WTC11 (cell line): ENCODE measurements around the gene DISP2. TPM values are rescaled to one million over a fixed set of nuclear protein-coding genes. Genes with fewer than 3 reads are reported as not detected.

Source experiments
- ATAC-seq: fragments of 200-7000 bp; cut with Tn5 transposase; 2 replicates; pipeline ENCODE4 v1.10.0; 2021; ENCODE audit warnings: mild to moderate bottlenecking, moderate library complexity
- CTCF ChIA-PET: fragments of 300-600 bp; sonication (Branson Sonifier 250); formaldehyde crosslinking; loops from one replicate; lab custom pipeline; 2021; ENCODE audit warnings: antibody characterized with exemption; lab: Charles Lee
- POLR2A ChIA-PET: fragments of 350-600 bp; sonication (Branson Sonifier 250); formaldehyde crosslinking; loops from one replicate; lab custom pipeline; 2021; ENCODE audit warnings: antibody characterized with exemption; lab: Charles Lee
- DNase-seq: peaks from one replicate; pipeline ENCODE4 v3.0.0; 2021; ENCODE audit warnings: low spot score
- H3K27ac Mint-ChIP-seq: 2 replicates; pipeline ENCODE4 v1.8.0; 2021; ENCODE audit warnings: mixed read lengths
- H3K27me3 Mint-ChIP-seq: 2 replicates; pipeline ENCODE4 v1.8.0; 2021; ENCODE audit warnings: low read depth, mild to moderate bottlenecking, moderate library complexity, mixed read lengths
- H3K36me3 Mint-ChIP-seq: 2 replicates; pipeline ENCODE4 v1.8.0; 2021; ENCODE audit warnings: mixed read lengths
- H3K4me1 Mint-ChIP-seq: 2 replicates; pipeline ENCODE4 v1.8.0; 2022; ENCODE audit warnings: mixed read lengths
- H3K4me3 Mint-ChIP-seq: 2 replicates; pipeline ENCODE4 v1.8.0; 2021; ENCODE audit warnings: mild to moderate bottlenecking, moderate library complexity, mixed read lengths
- H3K9me3 Mint-ChIP-seq: 2 replicates; pipeline ENCODE4 v1.8.0; 2021; ENCODE audit warnings: mixed read lengths
- CDX4 ChIP-seq: fragments of 250-450 bp; sonication (Bioruptor Pico); IDR thresholded peaks from 2 replicates; pipeline ENCODE4 v1.9.0; 2021; ENCODE audit warnings: moderate library complexity, mild to moderate bottlenecking, inconsistent platforms, borderline replicate concordance
- CREB1 ChIP-seq: sonication (generic); formaldehyde crosslinking; IDR thresholded peaks from 2 replicates; pipeline ENCODE4 v1.8.0; 2023; ENCODE audit warnings: mild to moderate bottlenecking, missing genetic modification reagents
- FOXP1 ChIP-seq: sonication (generic); formaldehyde crosslinking; IDR thresholded peaks from 2 replicates; pipeline ENCODE4 v1.8.0; 2022; ENCODE audit warnings: missing genetic modification reagents, mild to moderate bottlenecking, moderate library complexity, borderline replicate concordance
- IRF2 ChIP-seq: sonication (generic); formaldehyde crosslinking; IDR thresholded peaks from 2 replicates; pipeline ENCODE4 v1.8.0; 2022; ENCODE audit warnings: low read depth, missing genetic modification reagents, borderline replicate concordance
- JAZF1 ChIP-seq: fragments of 250-450 bp; sonication (Bioruptor Pico); IDR thresholded peaks from 2 replicates; pipeline ENCODE4 v1.9.0; 2021; ENCODE audit warnings: moderate library complexity, mild to moderate bottlenecking, inconsistent platforms
- MYBL2 ChIP-seq: sonication (generic); formaldehyde crosslinking; IDR thresholded peaks from 2 replicates; pipeline ENCODE4 v1.8.1; 2023; ENCODE audit warnings: mild to moderate bottlenecking, moderate library complexity, missing genetic modification reagents
- NFATC4 ChIP-seq: fragments of 250-450 bp; sonication (Bioruptor Pico); IDR thresholded peaks from 2 replicates; pipeline ENCODE4 v1.9.0; 2021; ENCODE audit warnings: mild to moderate bottlenecking
- NFE2L1 ChIP-seq: sonication (generic); formaldehyde crosslinking; IDR thresholded peaks from 2 replicates; pipeline ENCODE4 v1.8.1; 2023; ENCODE audit warnings: missing genetic modification reagents
- NFYB ChIP-seq: sonication (generic); formaldehyde crosslinking; conservative IDR thresholded peaks from 2 replicates; pipeline ENCODE4 v1.8.0; 2022; ENCODE audit warnings: low read depth, missing genetic modification reagents
- PRDM15 ChIP-seq: sonication (generic); formaldehyde crosslinking; IDR thresholded peaks from 2 replicates; pipeline ENCODE4 v1.8.0; 2022; ENCODE audit warnings: missing genetic modification reagents
- TCF7 ChIP-seq: sonication (generic); formaldehyde crosslinking; IDR thresholded peaks from 2 replicates; pipeline ENCODE4 v1.8.0; 2022; ENCODE audit warnings: mild to moderate bottlenecking, low read depth, missing genetic modification reagents, moderate library complexity
- ZMAT4 ChIP-seq: fragments of 250-450 bp; sonication (Bioruptor Pico); IDR thresholded peaks from 2 replicates; pipeline ENCODE4 v1.9.0; 2021; ENCODE audit warnings: mild to moderate bottlenecking
- ZNF423 ChIP-seq: fragments of 250-450 bp; sonication (Bioruptor Pico); IDR thresholded peaks from 2 replicates; pipeline ENCODE4 v2.1.2; 2022; ENCODE audit warnings: mild to moderate bottlenecking, moderate library complexity
- ZNF425 ChIP-seq: fragments of 250-450 bp; sonication (Bioruptor Pico); conservative IDR thresholded peaks from 2 replicates; pipeline ENCODE4 v1.9.0; 2021; ENCODE audit warnings: mild to moderate bottlenecking
- ZNF671 ChIP-seq: fragments of 250-450 bp; sonication (Bioruptor Pico); IDR thresholded peaks from 2 replicates; pipeline ENCODE4 v1.8.0; 2021; ENCODE audit warnings: mild to moderate bottlenecking
- ZSCAN18 ChIP-seq: fragments of 250-450 bp; sonication (Bioruptor Pico); IDR thresholded peaks from 2 replicates; pipeline ENCODE4 v2.1.2; 2022; ENCODE audit warnings: mild to moderate bottlenecking, moderate library complexity
- total RNA-seq: library from RNA; stranded (reverse); gene quantifications from 3 replicates; pipeline ENCODE4 v1.2.3, GENCODE V29; 2021

DISP2 gene
- total RNA-seq, 1 experiment from 2014 or later = 3.5 TPM

- CTCF ChIA-PET = interaction anchor here (0.7 to 8.4 kb wide), 13 partner anchors 9 to 92 kb away, joined by 3 to 87 read pairs (median 6); partner anchors contain the start of genes CCDC9B, DISP2 and IVD
- POLR2A ChIA-PET = interaction anchor here (1.2 to 1.8 kb wide), 2 partner anchors 9 to 16 kb away, joined by 3 to 6 read pairs; partner anchors contain the start of genes DISP2 and KNSTRN
Observed at GRCh38 chr15:40366457-40367370, 8.7 kb downstream of the DISP2 start.

GRCh38 chr15:40367371-40367685, 9.3 kb downstream of the DISP2 start:
- H3K27ac Mint-ChIP-seq = no peak overlapping the region
- CTCF ChIA-PET = interaction anchor here (0.6 to 8.4 kb wide), 22 partner anchors 10 to 93 kb away, joined by 3 to 87 read pairs (median 6); partner anchors contain the start of genes CCDC9B, DISP2, INAFM2 and IVD
- DNase-seq = no peak
- no peaks in the 10 kb centered on the region for H3K36me3 Mint-ChIP-seq
- POLR2A ChIA-PET = interaction anchor here (1.2 to 1.8 kb wide), 2 partner anchors 10 to 15 kb away, joined by 3 to 6 read pairs; partner anchors contain the start of genes DISP2 and KNSTRN
- TF ChIP-seq NFYB (CRISPR knock-in tag) (no peak), ZNF423 (no peak)
- TF ChIP-seq, all 79 proteins: peak for 0
- no peak for ATAC-seq
- Mint-ChIP-seq H3K9me3 (no peaks in the 10 kb centered on the region), H3K4me1 (peaks cover 14% of the 10 kb centered on the region), H3K27me3 (peaks cover 48% of the 10 kb centered on the region), H3K4me3 (peak overlapping the region; percentile 52)

More at GRCh38 chr15:40366457-40367370, 8.7 kb downstream of the DISP2 start:
- TF ChIP-seq ZNF425 (CRISPR knock-in tag) = no peak
- TF ChIP-seq, all 79 proteins: peak for 0
- H3K27me3 Mint-ChIP-seq = peaks cover 52% of the 10 kb centered on the region
- ATAC-seq (no peak), DNase-seq (no peak)
- no peaks in the 10 kb centered on the region for H3K9me3 Mint-ChIP-seq
- H3K4me1 Mint-ChIP-seq = peaks cover 8% of the 10 kb centered on the region
- no peak overlapping the region for H3K27ac Mint-ChIP-seq
- H3K36me3 Mint-ChIP-seq = no peaks in the 10 kb centered on the region
- H3K4me3 Mint-ChIP-seq = no peak overlapping the region; the same call in 1 of the 2 replicates

GRCh38 chr15:40367686-40368611, 9.9 kb downstream of the DISP2 start:
- peak overlapping the region; percentile 52 for H3K4me3 Mint-ChIP-seq
- CTCF ChIA-PET = interaction anchor here (0.6 to 8.4 kb wide), 30 partner anchors 10 to 152 kb away, joined by 3 to 87 read pairs (median 4); partner anchors contain the start of genes CCDC9B, DISP2, INAFM2 and IVD
- peaks cover 21% of the 10 kb centered on the region for H3K4me1 Mint-ChIP-seq
- H3K9me3 Mint-ChIP-seq = no peaks in the 10 kb centered on the region
- no peaks in the 10 kb centered on the region for H3K36me3 Mint-ChIP-seq
- peak; percentile 89 for ATAC-seq
- peak; percentile 90 for DNase-seq
- H3K27me3 Mint-ChIP-seq = peaks cover 45% of the 10 kb centered on the region
- H3K27ac Mint-ChIP-seq = no peak overlapping the region
- POLR2A ChIA-PET = interaction anchor here (0.5 to 1.8 kb wide), 2 partner anchors 15 to 586 kb away, joined by 4 to 6 read pairs; partner anchors contain the start of gene KNSTRN
- peak; percentile 98 for TF ChIP-seq MYBL2
- TF ChIP-seq ZSCAN18 = no peak
- TF ChIP-seq NFATC4 (CRISPR knock-in tag) = no peak; the same call in 1 of the 2 replicates
- TF ChIP-seq JAZF1 = no peak
- peak; percentile 78 for TF ChIP-seq PRDM15 (CRISPR knock-in tag)
- no peak for TF ChIP-seq ZMAT4 (CRISPR knock-in tag)
- TF ChIP-seq NFE2L1 (CRISPR knock-in tag) = peak; percentile 98
- TF ChIP-seq CREB1 (CRISPR knock-in tag) = peak; percentile 99
- TF ChIP-seq IRF2 = peak; percentile 95
- peak; percentile 98; the same call in 1 of the 2 replicates for TF ChIP-seq TCF7
- TF ChIP-seq CDX4 (CRISPR knock-in tag) = no peak
- TF ChIP-seq FOXP1 (CRISPR knock-in tag) = peak; percentile 100
- TF ChIP-seq ZNF671 = no peak
